GM18907 (cell line): ENCODE results near the gene ANK3.

Experiments used
- ATAC-seq: cut with Tn5 transposase; IDR thresholded peaks from one replicate; pipeline ENCODE4 v1.9.1; 2021; ENCODE audit warnings: mild to moderate bottlenecking, moderate library complexity; ENCODE audit not compliant: unreplicated experiment

Gene ANK3

GRCh38 chr10:60003651-60004523, 385.8 kb downstream of the ANK3 start:
- ATAC-seq = no peak

GRCh38 chr10:60000747-60001146, 388.9 kb downstream of the ANK3 start:
- ATAC-seq = no peak

- no peak for ATAC-seq
These were observed 391.7 kb downstream of the ANK3 start for GRCh38 chr10:59997827-59998525.

- ATAC-seq = no peak
These were observed 393.8 kb downstream of the ANK3 start for GRCh38 chr10:59995862-59996261.

- ATAC-seq = no peak
These were observed 395.7 kb downstream of the ANK3 start for GRCh38 chr10:59993931-59994330.

GRCh38 chr10:59991661-59992060, 398.0 kb downstream of the ANK3 start:
- peak; percentile 64 for ATAC-seq

GRCh38 chr10:59991117-59991516, 398.6 kb downstream of the ANK3 start:
- ATAC-seq = no peak

- ATAC-seq = no peak
These were observed 404.0 kb downstream of the ANK3 start for GRCh38 chr10:59985639-59986038.

GRCh38 chr10:59984415-59984814, 405.3 kb downstream of the ANK3 start:
- no peak for ATAC-seq

GRCh38 chr10:59980356-59980755, 409.3 kb downstream of the ANK3 start:
- ATAC-seq = no peak

GRCh38 chr10:59977486-59977885, 412.2 kb downstream of the ANK3 start:
- no peak for ATAC-seq

GRCh38 chr10:59976909-59977308, 412.8 kb downstream of the ANK3 start:
- no peak for ATAC-seq
